G401 (cell line): Measurements from ENCODE around the gene GTPBP4. TPM values are rescaled to one million over a fixed set of nuclear protein-coding genes. Genes with fewer than 3 reads are reported as not detected.
A peak's percentile ranks its signal among the peaks of the same experiment; 100 is the strongest.
"Not testable (repeated sequence)": the region's sequence is repeated elsewhere in the genome, so short reads cannot be mapped to it uniquely, and the experiment has no call there.

Source experiments
- DNase-seq: peaks from one replicate; pipeline ENCODE4 v3.0.0-alpha.2; 2015; ENCODE audit warnings: low spot score
- in situ Hi-C: cut with HindIII; loops from 2 replicates; pipeline ENCODE4 v1.10.0; 2016; ENCODE audit warnings: low sequenced_read_pairs, mixed read lengths
- total RNA-seq: library from RNA; depleted of rRNA; stranded (reverse); fragments of >200 nt; shearing (Covaris generic); gene quantifications from 2 replicates; pipeline ENCODE4 v1.2.3, GENCODE V29; 2014

Gene GTPBP4
- total RNA-seq, 1 experiment from 2014 or later = 79.6 TPM

DNA sequence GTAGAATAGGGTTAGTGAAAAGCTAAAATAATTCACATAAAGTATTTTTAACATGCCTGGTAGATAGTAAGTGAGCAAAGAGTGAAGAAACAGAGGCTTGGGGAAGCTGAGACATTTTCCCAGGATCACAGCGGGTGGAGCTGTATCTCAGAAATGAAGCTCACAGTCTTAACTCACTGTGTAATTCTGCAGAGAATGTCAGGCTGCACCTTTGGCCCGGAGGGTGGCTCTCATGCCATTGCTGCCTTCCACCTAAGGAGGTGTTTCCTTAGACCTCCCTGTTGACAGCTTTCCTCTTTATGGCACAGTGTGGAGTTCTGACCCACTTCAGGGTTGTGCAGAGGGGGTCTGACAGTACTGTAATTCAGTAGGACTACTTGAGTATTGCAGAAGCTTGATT is 2.9 kb upstream of the GTPBP4 start:
- DNase-seq = no peak
- in situ Hi-C loops = loop anchor here (10.0 kb wide), 1 partner anchor 141 kb away; no protein-coding TSS in a partner anchor

DNA sequence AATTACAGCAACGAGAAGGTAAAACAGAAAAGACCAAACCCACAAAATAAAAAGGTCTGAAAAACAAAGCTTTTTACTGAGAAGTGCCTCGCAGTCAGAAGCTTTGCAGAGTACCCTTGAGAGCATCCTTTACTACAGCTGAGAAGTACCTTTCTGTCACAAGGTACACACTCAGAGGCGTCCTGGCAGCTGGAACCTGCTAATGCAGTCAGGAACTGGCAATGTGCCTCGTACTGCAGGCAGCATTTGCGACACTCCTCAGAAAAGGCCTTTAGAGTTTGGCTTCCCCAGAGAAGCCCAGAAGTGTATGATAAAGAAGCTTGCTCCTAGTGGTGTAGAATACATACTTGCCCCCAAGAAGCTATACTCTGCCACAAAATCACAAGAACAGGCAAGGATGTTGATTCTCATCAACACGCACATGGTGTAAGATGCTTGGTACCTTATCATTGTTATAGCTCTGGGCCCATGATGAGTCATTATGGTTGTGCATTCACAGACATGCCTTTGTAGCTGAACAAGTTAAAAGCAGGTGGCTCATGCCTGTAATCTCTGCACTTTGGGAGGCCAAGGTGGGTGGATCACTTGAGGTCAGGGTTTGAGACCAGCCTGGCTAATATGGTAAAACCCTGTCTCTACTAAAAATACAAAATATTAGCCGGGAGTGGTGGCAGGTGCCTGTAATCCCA is 2.0 kb upstream of the GTPBP4 start:
- in situ Hi-C loops = loop anchor here (10.0 kb wide), 1 partner anchor 141 kb away; no protein-coding TSS in a partner anchor
- no peak for DNase-seq

DNA sequence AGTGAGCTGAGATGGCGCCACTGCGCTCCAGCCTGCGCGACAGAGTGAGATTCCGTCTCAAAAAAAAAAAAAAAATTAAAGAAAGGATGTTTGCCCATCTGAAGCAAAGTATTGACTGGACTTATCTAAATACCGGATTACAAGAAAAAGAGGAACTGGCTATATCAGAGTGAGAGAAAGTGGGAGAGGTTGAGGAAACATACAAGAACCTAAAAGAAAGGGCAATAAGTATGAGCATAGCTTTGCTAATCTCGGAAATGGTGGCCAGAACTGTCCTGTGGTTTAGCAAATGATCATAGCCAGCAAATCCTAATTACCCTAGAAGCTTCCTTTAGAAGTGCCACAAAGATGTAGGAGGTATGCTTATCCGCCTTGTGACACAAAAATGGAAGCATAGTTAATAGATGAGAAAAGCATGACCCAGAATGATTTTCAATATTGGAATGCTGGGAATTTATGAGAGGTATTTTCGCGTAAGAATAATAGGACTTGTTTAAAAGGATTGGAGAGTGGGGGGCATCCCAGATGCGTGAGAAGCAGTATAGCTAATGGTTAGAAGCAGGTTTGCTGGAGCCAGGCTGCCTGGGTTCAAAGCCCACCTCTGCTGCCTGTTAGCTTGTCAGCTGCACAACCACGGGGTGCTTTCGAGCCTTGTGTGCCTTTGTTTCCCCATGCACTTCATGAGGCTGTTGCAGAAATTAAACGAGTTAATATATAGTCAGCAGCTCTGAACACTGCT is 1.2 kb upstream of the GTPBP4 start:
- peak; percentile 5 for DNase-seq
- in situ Hi-C loops = loop anchor here (10.0 kb wide), 1 partner anchor 142 kb away; no protein-coding TSS in a partner anchor

DNA sequence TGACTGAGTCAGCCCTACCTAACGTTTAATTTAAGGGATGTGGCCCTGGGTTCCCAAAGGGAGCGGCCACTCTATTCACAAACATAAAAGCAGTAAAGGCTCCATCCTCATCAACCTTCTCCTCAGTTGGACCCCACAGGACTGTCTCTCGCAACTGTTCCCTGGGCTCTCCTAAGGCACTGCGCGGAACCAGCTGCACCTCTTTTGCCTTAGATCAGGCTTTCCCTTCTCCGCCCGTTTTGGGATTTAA is 689 bp upstream of the GTPBP4 start:
- in situ Hi-C loops = loop anchor here (10.0 kb wide), 1 partner anchor 143 kb away; no protein-coding TSS in a partner anchor
- DNase-seq = peak; percentile 43

DNA sequence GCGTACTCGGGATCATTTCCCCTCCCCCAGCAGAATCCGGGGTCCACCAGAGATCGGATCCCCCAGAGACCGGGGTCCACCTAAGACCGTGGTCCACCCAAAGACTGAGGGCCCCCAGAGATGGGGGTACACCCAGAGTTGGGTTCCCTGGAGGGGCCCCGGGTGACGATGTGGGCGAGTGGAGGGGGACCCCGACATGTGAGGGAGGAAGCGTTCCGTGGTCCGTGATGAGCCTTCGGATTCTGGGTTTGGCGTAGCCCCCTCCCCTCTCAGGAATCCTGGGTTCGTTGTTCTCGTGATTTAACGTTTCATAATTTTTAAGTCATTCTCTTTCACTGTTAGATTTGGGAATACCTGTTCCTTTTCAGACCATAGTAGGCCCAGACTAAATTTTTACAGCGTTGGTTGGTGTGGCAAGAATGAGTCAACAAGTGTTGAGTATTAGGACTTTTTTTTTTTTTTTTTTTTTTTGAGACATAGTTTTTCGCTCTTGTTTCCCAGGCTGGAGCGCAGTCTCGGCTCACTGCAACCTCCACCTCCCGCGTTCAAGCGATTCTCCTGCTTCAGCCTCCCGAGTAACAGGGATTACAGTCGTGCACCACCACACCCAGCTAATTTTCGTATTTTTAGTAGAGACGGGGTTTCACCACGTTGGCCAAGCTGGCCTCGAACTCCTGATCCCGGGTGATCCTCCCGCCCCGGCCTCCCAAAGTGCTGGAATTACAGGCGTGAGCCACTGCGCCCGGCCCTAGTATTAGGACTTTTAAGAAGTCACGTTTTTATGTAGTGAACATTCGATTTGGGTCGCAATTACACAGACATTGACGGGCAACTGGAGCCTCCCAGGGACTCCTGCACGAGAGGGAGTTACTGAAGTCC is 672 bp downstream of the GTPBP4 start:
- no peak for DNase-seq
- in situ Hi-C loops = loop anchor here (10.0 kb wide), 1 partner anchor 144 kb away; no protein-coding TSS in a partner anchor

DNA sequence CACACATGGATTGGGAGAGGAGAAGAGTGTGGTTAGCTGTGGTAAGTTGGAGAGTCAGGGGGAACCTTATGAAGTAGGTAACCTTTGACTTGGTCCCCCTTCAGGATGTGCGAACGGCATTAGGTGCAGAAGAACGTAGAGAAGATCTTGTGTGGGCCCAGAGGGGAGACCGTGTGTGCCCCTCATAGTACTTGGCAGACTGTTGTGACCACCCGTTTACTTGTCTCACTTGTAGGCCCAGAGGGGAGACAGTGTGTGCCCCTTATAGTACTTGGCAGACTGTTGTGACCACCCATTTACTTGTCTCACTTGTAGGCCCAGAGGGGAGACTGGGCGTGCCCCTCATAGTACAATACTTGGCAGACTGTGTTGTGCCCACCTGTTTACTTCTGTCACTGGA is 2.6 kb downstream of the GTPBP4 start:
- in situ Hi-C loops = no loop called here
- no peak for DNase-seq

DNA sequence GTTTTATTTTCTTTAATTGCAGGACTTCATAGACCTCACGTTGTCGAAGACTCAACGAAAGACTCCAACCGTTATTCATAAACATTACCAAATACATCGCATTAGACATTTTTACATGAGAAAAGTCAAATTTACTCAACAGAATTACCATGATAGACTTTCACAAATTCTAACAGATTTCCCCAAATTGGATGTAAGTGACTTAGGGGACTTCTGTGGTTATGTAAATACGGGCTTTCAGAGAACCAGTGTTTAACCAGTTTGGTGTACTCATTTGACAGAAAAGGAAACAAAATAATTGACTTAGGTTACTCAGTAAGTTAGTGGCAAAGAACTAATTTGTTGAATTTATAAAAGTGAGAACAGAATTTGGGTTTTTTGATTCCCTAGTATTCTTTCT is 4.2 kb downstream of the GTPBP4 start:
- no peak for DNase-seq
- in situ Hi-C loops = no loop called here

DNA sequence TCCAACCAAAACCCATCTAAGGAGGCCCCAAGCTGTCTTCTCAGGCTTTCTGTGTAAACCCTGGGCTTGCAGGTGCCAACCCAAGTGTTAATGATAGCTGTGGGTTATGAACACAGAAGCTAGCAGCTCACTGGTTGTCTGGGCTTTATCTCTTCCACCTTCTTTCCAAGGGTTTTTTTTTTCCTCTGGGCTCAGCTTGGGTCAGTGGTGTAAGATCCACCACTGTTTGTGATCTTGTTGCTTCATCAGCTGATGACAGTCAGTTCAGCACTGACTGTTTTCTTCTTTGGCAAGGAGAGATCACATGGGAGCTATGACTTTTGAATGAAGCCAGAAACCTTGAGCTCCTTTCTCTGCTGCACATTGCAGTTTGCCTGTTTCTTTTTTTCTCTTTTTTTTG is 4.6 kb downstream of the GTPBP4 start:
- no peak for DNase-seq
- in situ Hi-C loops = no loop called here

DNA sequence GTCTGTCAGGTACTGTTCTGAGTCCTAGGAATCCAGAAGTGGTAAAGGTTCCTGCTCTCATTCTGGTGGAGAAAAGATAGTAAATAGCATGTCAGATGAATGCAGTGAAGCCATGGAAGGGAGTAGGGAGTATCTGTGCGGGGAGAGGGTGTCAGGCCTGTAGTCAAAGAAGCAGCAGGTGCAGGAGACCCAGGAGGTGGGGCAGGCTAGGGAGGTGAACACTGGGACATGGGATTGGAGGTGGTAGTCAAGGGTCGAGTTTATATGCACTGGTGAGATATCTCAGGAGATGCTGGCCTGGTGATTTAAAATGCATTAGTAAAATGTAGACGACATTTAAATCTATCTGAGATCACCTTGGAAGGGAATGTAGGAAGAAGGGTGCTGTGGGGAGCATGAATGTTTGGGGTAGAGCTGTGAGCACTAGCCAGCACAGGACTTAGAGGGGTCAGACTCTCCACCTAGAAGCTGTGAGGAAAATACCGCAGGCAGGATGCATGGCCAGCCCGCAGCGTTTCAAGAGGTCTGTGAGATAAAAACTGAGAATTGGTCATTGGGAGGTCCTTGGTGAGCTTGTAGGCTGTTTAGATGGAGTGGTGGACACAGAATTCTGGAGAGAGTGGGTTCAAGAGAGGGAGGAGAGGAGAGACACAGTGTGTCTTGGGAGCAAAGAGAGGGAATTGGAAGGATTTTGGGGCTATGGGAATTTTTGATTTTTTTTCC is 6.8 kb downstream of the GTPBP4 start:
- in situ Hi-C loops = no loop called here
- no peak for DNase-seq

DNA sequence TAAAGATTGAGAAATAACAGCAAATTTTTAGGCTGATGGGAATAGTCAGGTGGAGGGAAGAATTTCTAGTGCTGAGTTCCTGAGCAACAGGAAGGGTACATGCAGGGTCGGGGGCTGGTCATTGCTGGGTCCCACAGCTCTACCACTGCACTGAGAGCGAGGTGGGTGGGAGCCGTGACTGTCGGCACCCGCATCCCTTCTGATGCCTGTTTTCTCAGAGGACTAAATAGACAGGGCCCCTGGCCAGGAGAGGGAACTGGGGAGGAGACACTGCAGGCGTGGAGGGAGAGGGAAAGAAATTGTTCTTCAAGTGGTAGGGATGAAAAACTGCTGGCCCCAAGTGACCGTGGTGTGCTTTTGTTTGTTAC is 7.3 kb downstream of the GTPBP4 start:
- DNase-seq = no peak
- in situ Hi-C loops = no loop called here

DNA sequence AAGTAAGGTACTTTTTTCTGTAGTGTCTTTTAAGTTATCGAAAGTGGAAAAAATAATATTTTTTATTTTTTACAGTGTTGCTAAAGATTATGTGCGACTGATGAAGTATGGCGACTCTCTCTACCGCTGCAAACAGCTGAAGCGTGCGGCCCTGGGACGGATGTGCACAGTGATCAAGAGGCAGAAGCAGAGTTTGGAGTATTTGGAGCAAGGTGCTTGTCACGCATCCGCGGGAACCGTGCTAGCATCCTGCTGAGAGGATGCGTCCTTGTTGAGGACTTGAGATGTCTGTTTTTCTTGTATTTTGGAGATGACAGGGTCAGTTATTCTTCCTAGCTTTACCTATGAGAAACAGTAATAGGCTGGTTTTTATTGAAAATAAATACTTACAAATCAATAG is 7.8 kb downstream of the GTPBP4 start:
- in situ Hi-C loops = no loop called here
- no peak for DNase-seq

DNA sequence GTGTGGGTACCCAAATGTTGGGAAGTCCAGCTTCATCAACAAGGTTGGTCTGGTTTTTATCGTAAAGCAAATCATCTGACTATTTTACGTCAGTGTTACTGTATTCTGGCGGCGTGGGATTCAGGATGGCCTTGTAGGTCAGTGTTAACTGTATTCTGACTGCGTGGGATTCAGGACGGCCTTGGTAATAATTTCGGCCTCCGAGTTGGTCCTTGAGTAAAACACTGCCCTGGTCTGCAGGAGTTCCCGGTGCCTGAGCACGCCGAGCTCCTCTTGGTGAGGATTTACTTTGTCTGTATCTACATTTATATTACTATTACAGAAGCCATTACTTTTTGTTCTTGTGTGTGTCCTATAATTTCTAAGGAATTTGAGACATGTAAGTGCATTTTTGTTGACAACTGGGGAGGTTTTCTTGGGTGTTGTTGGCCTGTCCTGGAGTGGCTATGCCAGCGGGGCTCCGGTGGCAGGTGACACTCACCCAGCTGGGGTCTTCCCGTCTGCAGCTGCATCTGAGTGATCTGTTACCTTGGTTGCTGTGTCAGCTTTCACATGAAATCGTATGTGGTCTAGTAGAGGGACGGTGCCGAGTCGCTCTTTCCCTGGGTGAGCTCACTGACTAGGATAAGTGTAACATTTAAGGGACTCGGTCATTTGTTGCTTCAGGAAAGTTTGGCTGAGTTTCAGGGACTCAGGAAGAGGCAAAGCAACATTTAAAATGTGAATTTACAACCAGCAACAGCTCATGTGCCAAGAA is 9.2 kb downstream of the GTPBP4 start:
- in situ Hi-C loops = no loop called here
- no peak for DNase-seq

DNA sequence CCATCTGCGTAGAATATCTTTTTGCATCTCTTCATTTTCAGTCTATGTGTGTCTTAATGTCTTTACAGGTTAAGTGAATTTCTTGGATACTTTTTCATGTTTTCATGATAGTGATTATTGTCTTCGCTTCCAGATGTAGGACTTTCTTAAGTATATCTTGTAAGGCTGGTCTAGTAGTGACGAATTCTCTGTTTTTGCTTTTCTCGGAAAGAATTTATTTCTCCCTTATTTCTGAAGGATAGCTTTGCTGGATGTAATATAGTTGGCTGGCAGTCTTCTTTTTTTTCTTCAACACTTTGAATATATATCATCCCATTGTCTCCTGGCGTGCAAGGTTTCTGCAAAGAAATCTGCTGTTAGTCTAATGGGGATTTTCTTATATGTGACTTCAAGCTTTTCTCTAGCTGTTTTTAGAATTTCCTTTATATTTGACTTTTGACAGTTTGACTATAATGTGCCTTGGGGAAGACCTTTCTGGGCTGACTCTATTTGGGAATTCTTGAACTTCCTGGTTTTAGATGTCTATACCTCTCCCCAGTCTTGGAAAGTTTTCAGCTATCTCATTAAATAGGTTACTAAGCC is 14.3 kb downstream of the GTPBP4 start:
- no peak for DNase-seq
- in situ Hi-C loops = no loop called here

DNA sequence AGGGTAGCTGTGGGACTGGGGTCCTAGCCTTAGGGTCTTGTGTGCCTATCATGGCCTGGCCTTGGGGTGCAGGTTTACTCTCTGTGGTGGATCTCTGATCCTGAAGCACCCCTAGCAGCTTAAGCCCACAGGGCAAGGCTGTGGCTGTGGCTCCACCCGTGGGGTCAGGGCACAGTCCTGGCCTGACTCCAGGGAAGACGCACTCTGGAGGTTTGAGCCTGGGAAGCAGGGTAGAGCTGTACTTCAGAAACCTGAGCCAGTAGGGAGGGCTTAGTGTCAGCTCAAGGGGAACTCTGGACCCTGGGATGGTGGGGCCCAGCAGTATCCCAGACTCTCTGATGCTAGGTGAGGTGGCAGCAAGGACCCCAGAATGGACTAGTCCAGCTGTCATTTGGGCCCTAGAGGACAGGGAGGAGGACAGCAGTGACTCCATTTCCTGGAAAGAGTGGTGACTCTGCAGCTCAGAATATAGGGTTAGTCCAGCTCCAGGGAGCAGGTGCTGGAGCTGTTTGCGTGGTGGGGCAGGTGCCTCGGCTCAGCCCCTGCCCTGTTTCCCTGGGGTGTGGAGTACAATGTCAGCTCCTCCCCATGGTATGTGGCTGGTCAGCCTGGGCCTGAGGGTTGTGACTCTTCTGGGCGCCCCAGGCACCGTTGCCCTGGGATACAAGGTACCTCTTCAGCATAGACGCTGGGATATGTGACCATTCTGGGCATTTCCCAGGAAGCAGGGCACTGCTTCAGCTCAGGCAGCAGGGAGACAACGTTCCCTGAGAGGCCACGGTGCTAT is 15.8 kb downstream of the GTPBP4 start:
- in situ Hi-C loops = no loop called here

DNA sequence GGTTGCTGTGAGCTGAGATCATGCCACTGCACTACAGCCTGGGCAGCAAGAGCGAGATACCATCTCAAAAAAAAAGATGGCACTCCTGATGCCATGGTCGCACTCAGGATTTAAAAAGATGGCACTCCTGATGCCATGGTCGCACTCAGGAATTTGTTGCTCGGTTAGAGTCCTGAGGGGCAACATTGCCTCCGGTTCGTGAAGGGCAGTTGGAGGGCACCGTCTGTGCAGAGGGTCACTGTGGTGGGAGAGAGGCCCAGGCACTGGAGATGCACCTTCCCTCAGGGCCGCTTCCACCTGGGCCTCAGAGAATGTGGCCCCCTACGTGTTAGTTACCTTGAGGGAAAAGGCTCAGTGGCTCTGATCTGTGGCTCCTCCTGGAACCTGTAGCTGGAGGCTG is 18.3 kb downstream of the GTPBP4 start:
- DNase-seq = no peak
- in situ Hi-C loops = no loop called here

More for the DNA sequence above, 15.8 kb downstream of the GTPBP4 start:
- DNase-seq = no peak

DNA sequence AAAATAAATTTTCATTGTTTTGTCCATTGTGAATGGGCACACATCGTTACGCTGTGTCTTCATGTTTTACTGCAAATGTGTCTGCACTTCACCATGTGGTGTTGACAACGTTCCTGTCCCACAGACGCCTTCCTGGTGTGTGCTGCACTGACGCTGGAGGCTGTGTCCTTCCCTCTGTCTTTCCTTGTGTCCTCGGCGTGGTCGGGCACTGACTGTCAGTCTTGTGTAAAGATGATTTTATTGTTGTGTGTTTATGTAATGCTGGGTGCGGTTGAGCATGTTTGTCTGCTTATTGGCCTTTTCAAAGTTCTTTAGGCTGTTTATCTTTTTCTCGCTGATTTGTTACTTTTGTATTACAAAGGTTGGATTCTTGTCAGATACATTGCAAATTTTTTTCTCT is 19.3 kb downstream of the GTPBP4 start:
- no peak for DNase-seq
- in situ Hi-C loops = no loop called here

DNA sequence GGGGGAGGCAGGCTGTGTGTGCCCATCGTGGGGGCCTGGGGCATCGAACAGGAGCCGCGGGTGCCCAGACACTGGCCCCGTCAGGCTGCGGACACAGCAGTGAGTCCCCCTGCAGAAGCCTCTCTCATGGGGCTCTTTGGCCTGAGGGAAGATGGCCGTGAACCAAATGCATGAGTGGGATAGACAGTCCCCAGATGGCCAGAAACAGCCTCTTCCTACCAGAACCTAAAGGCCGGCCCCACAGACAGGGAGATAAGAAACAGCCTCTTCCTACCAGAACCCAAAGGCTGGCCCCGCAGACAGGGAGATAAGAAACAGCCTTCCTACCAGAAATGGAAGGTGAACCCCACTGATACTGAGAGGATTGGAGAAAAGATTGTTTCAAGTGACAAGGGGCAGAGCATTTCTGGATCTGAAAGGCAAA is 20.8 kb downstream of the GTPBP4 start:
- in situ Hi-C loops = no loop called here
- DNase-seq = no peak

DNA sequence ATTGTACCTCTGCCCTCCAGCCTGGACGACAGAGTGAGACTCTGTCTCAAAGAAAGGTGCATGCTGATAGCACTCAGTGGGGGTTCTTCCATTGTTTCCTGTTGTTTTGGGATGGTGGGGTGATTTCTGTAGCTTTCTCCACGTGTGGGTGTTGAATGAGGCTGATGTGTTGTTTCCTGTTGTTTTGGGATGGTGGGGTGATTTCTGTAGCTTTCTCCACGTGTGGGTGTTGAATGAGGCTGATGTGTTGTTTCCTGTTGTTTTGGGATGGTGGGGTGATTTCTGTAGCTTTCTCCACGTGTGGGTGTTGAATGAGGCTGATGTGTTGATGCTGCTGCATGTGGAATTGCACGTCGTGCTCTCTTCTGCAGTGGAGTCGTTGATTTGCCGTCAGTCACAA is 21.7 kb downstream of the GTPBP4 start:
- DNase-seq, in situ Hi-C loops: not testable (repeated sequence)
